GM12891 (cell line): ENCODE results near the gene BCAP31. TPM values are rescaled to one million over a fixed set of nuclear protein-coding genes. Genes with fewer than 3 reads are reported as not detected.

Experiments used
- DNase-seq: peaks from one replicate; pipeline ENCODE4 v3.0.0; 2011; ENCODE audit warnings: low spot score; ENCODE audit not compliant: insufficient read length
- FAIRE-seq: peaks from 2 replicates; lab custom pipeline; 2011; peaks lifted over from hg19 to GRCh38; lab: Jason Lieb, UNC
- PAX5 ChIP-seq: IDR thresholded peaks from 2 replicates; pipeline ENCODE4 v1.6.1; 2011; ENCODE audit warnings: low read length, moderate library complexity, mild to moderate bottlenecking; ENCODE audit not compliant: insufficient read depth, severe bottlenecking
- POLR2A ChIP-seq: IDR thresholded peaks from 2 replicates; pipeline ENCODE4 v1.6.1; 2011; ENCODE audit warnings: low read depth, low read length, control low read depth
- POLR2AphosphoS5 ChIP-seq: IDR thresholded peaks from 2 replicates; pipeline ENCODE4 v1.6.1; 2011; ENCODE audit warnings: low read depth, low read length, control low read depth
- POU2F2 ChIP-seq: IDR thresholded peaks from 2 replicates; pipeline ENCODE4 v1.6.1; 2011; ENCODE audit warnings: low read depth, mild to moderate bottlenecking, control low read depth, low read length, moderate library complexity
- SPI1 ChIP-seq: IDR thresholded peaks from 2 replicates; pipeline ENCODE4 v1.6.1; 2011; ENCODE audit warnings: low read depth, low read length, control low read depth
- TAF1 ChIP-seq: IDR thresholded peaks from 2 replicates; pipeline ENCODE4 v1.6.1; 2011; ENCODE audit warnings: low read depth, low read length, control low read depth
- polyA plus RNA-seq: library from polyadenylated mRNA; unstranded; fragments of >200 nt; gene quantifications from one replicate; pipeline ENCODE4 v1.2.1, GENCODE V29; 2012; ENCODE audit warnings: low read depth, missing spikeins, inconsistent platforms; ENCODE audit not compliant: missing spikeins

The BCAP31 gene
- 105 TPM for polyA plus RNA-seq

- peak; percentile 31; the same call in 1 of the 2 replicates for TF ChIP-seq POLR2A
- peak; percentile 41; the same call in 1 of the 2 replicates for TF ChIP-seq TAF1
- no peak for TF ChIP-seq PAX5
- no peak; the same call in 1 of the 2 replicates for TF ChIP-seq POLR2AphosphoS5
- TF ChIP-seq POU2F2, result no peak
- peak; percentile 16; the same call in 1 of the 2 replicates for TF ChIP-seq SPI1
- peak; percentile 87 for FAIRE-seq
- peak; percentile 86 for DNase-seq
Measured at GRCh38 chrX:153724252-153725038, at the start of gene BCAP31, which contains the start of gene ABCD1. BCAP31 (minus strand) TSS chrX:153724387; CDS start chrX:153723244, 1,143 bp downstream. ABCD1 (plus strand) TSS chrX:153724856; CDS start chrX:153725267, 411 bp downstream.

- TF ChIP-seq TAF1 (no peak), PAX5 (no peak), POLR2AphosphoS5 (no peak), POU2F2 (no peak)
- DNase-seq, result peak; percentile 4
- FAIRE-seq, result no peak
Measured at GRCh38 chrX:153773218-153773611, 49.0 kb upstream of the BCAP31 start.

GRCh38 chrX:153772316-153773217 is 48.4 kb upstream of the BCAP31 start:
- TF ChIP-seq POU2F2 (no peak), SPI1 (no peak)
- DNase-seq (peak; percentile 3), FAIRE-seq (no peak)

GRCh38 chrX:153771415-153772315 is 47.5 kb upstream of the BCAP31 start:
- no peak for TF ChIP-seq POLR2AphosphoS5
- no peak for TF ChIP-seq POU2F2
- no peak for TF ChIP-seq TAF1
- no peak for TF ChIP-seq SPI1
- no peak for TF ChIP-seq PAX5
- TF ChIP-seq POLR2A, result no peak
- peak; percentile 11 for DNase-seq
- FAIRE-seq, result no peak

GRCh38 chrX:153770601-153771414 is 46.6 kb upstream of the BCAP31 start:
- peak; percentile 6 for DNase-seq
- TF ChIP-seq POLR2A (no peak), POLR2AphosphoS5 (no peak), POU2F2 (no peak), PAX5 (no peak), SPI1 (no peak), TAF1 (no peak)
- FAIRE-seq, result no peak

GRCh38 chrX:153769865-153770600 is 45.8 kb upstream of the BCAP31 start:
- no peak for TF ChIP-seq SPI1
- TF ChIP-seq TAF1, result no peak
- TF ChIP-seq PAX5, result no peak
- no peak for TF ChIP-seq POU2F2
- TF ChIP-seq POLR2AphosphoS5, result no peak
- TF ChIP-seq POLR2A, result no peak
- FAIRE-seq, result no peak
- DNase-seq, result peak; percentile 6

- DNase-seq, result peak; percentile 2
- no peak for FAIRE-seq
- no peak for TF ChIP-seq POLR2A
- TF ChIP-seq PAX5, result no peak
- TF ChIP-seq POLR2AphosphoS5, result no peak
Measured at GRCh38 chrX:153769158-153769864, 45.1 kb upstream of the BCAP31 start.
